MCF 10A (cell line): Measurements from ENCODE around the gene ADI1. TPM values are rescaled to one million over a fixed set of nuclear protein-coding genes. Genes with fewer than 3 reads are reported as not detected.

Experiments used
- BruUV-seq: library from RNA; stranded (reverse); fragments of 400-500 nt; replicated peaks from 2 replicates; lab custom pipeline; 2021; lab: Mats Ljungman, UMichigan
- CTCF ChIA-PET: fragments of 300-600 bp; sonication (Branson Sonifier 250); formaldehyde crosslinking; extraction: SDS; loops from one replicate; lab custom pipeline; 2021; ENCODE audit warnings: antibody characterized with exemption, inconsistent platforms; lab: Yijun Ruan, JAX
- POLR2A ChIA-PET: fragments of 300-600, 350-650 bp; sonication (Branson Sonifier 250); formaldehyde crosslinking; extraction: SDS; loops from one replicate; lab custom pipeline; 2020; ENCODE audit warnings: antibody characterized with exemption, inconsistent platforms; lab: Yijun Ruan, JAX
- DNase-seq: peaks from one replicate; pipeline ENCODE4 v3.0.0-alpha.2; 2018; ENCODE audit not compliant: unreplicated experiment
- H3K27ac Mint-ChIP-seq: one replicate; pipeline ENCODE4 v1.8.0; 2022; ENCODE audit warnings: mild to moderate bottlenecking, low read depth, mixed read lengths; ENCODE audit not compliant: unreplicated experiment
- H3K27me3 Mint-ChIP-seq: one replicate; pipeline ENCODE4 v1.8.0; 2022; ENCODE audit warnings: mixed read lengths; ENCODE audit not compliant: insufficient read depth, unreplicated experiment
- H3K36me3 Mint-ChIP-seq: one replicate; pipeline ENCODE4 v1.8.0; 2022; ENCODE audit warnings: mild to moderate bottlenecking, moderate library complexity, mixed read lengths; ENCODE audit not compliant: insufficient read depth, unreplicated experiment
- H3K4me1 Mint-ChIP-seq: one replicate; pipeline ENCODE4 v1.8.0; 2022; ENCODE audit warnings: mixed read lengths; ENCODE audit not compliant: insufficient read depth, unreplicated experiment
- H3K4me3 Mint-ChIP-seq: one replicate; pipeline ENCODE4 v1.8.0; 2022; ENCODE audit warnings: mild to moderate bottlenecking, moderate library complexity, mixed read lengths; ENCODE audit not compliant: unreplicated experiment
- H3K9me3 Mint-ChIP-seq: one replicate; pipeline ENCODE4 v1.8.0; 2022; ENCODE audit warnings: mixed read lengths; ENCODE audit not compliant: unreplicated experiment
- CTCF ChIP-seq: fragments of 200-600 bp; IDR thresholded peaks from one replicate; pipeline ENCODE4 v1.8.0; 2022; ENCODE audit warnings: antibody characterized with exemption, mild to moderate bottlenecking; ENCODE audit not compliant: unreplicated experiment
- intact Hi-C: fragments of 100-400 bp; cut with micrococcal nuclease; formaldehyde crosslinking; loops from 2 replicates; pipeline ENCODE4 v1.14.1; 2022
- total RNA-seq: library from RNA; stranded (reverse); gene quantifications from 2 replicates; pipeline ENCODE4 v1.2.3, GENCODE V29; 2022

ADI1 gene
- total RNA-seq, 1 experiment from 2014 or later, result 61.9 TPM

DNA sequence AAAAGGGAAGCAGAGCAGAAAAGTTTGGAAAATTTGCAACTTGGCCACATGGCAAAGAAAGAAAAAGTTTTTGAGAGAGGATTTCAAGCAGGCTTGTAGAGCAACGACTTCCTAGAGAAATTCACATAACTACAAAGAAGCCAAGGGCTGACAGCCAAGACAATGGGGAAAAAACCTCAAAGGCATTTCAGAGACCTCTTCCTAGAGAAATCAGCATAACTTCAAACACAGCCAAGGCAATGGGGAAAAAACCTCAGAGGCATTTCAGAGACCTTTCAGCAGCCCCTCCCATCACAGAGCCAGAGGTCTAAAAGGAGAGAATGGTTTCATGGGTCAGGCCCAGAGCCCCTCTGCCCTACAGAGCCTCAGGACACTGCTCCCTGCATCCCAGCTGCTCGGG, 7.2 kb downstream of the ADI1 start:
- Mint-ChIP-seq H3K36me3 (peaks cover 91% of the 10 kb centered on the region), H3K4me3 (no peak overlapping the region)
- POLR2A ChIA-PET, result no interaction called here

GRCh38 chr2:3505771-3506170, 13.6 kb downstream of the ADI1 start:
- CTCF ChIA-PET, result interaction anchor here (0.8 to 1.2 kb wide), 3 partner anchors 32 to 148 kb away, joined by 3 to 4 read pairs (median 3); no protein-coding TSS in a partner anchor
- POLR2A ChIA-PET, result interaction anchor here (1.3 kb wide), 2 partner anchors 13 to 35 kb away, joined by 5 to 6 read pairs; no protein-coding TSS in a partner anchor
- Mint-ChIP-seq H3K36me3 (peaks cover 93% of the 10 kb centered on the region), H3K27ac (no peak overlapping the region), H3K4me3 (no peak overlapping the region), H3K4me1 (no peaks in the 10 kb centered on the region), H3K27me3 (no peaks in the 10 kb centered on the region), H3K9me3 (no peaks in the 10 kb centered on the region)
- TF ChIP-seq CTCF, result no peak
- no TSS peak for BruUV-seq
- intact Hi-C loops, result no loop called here
- DNase-seq, result no peak

More for the DNA sequence above, 7.2 kb downstream of the ADI1 start:
- no peak overlapping the region for H3K27ac Mint-ChIP-seq
- no peaks in the 10 kb centered on the region for H3K27me3 Mint-ChIP-seq
- H3K4me1 Mint-ChIP-seq, result peaks cover 6% of the 10 kb centered on the region
- intact Hi-C loops, result no loop called here
- DNase-seq, result no peak
- CTCF ChIA-PET, result interaction anchor here (0.6 kb wide), 1 partner anchor 90 kb away, joined by 3 read pairs; no protein-coding TSS in a partner anchor
- TF ChIP-seq CTCF, result no peak
- no peaks in the 10 kb centered on the region for H3K9me3 Mint-ChIP-seq
- BruUV-seq, result no TSS peak

DNA sequence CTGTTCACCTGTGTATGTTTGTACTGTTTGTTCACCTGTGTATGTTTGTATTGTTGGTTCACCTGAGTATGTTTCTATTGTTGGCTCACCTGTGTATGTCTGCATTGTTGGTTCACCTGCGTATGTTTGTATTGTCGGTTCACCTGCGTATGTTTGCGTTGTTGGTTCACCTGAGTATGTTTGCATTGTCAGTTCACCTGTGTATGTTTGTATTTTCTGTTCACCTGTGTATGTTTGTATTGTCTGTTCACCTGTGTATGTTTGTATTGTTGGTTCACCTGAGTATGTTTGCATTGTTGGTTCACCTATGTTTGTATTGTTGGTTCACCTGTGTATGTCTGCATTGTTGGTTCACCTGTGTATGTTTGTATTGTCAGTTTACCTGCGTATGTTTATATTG, 14.6 kb downstream of the ADI1 start:
- TF ChIP-seq CTCF, result no peak
- ChIA-PET POLR2A (interaction anchor here (1.4 kb wide), 1 partner anchor 9 kb away, joined by 3 read pairs; no protein-coding TSS in a partner anchor), CTCF (interaction anchor here (1.0 to 1.2 kb wide), 2 partner anchors 24 to 30 kb away, joined by 3 to 5 read pairs; no protein-coding TSS in a partner anchor)
- BruUV-seq, result no TSS peak
- Mint-ChIP-seq H3K27ac (peak overlapping the region; percentile 47), H3K4me1 (no peaks in the 10 kb centered on the region), H3K27me3 (no peaks in the 10 kb centered on the region), H3K36me3 (peaks cover 93% of the 10 kb centered on the region), H3K9me3 (no peaks in the 10 kb centered on the region), H3K4me3 (no peak overlapping the region)
- no peak for DNase-seq
- intact Hi-C loops, result no loop called here

DNA sequence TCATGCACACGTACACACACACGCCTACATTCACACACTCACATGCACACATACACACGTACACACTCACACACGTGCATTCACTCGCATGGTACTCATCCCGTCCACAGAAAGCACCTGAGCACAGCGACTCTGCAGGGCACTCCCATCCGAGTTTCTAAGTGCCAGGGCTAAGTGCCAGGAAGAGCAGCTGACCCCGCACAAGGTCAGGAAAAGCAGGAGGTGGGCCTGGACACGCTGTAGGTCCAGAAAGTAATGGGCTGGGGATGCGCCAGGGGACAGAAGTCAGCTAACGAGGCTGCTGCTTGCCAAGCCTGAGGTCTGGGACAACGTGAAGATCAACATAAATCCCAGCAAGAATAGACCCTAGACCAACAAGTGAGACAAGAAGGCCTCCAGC, 15.8 kb downstream of the ADI1 start:
- Mint-ChIP-seq H3K4me3 (no peak overlapping the region), H3K27me3 (no peaks in the 10 kb centered on the region), H3K9me3 (no peaks in the 10 kb centered on the region), H3K36me3 (peaks cover 93% of the 10 kb centered on the region), H3K4me1 (no peaks in the 10 kb centered on the region), H3K27ac (no peak overlapping the region)
- POLR2A ChIA-PET, result interaction anchor here (1.4 kb wide), 1 partner anchor 8 kb away, joined by 3 read pairs; no protein-coding TSS in a partner anchor
- no peak for TF ChIP-seq CTCF
- DNase-seq, result no peak
- no TSS peak for BruUV-seq
- CTCF ChIA-PET, result no interaction called here
- intact Hi-C loops, result no loop called here
